Keratinocyte (primary cell): Measurements from ENCODE around the gene SLC39A11. TPM values are rescaled to one million over a fixed set of nuclear protein-coding genes. Genes with fewer than 3 reads are reported as not detected.
A peak's percentile ranks its signal among the peaks of the same experiment; 100 is the strongest.

Experiments used
- DNase-seq: peaks from one replicate; pipeline ENCODE4 v3.0.0-alpha.2; 2011; ENCODE audit warnings: low read depth, missing footprints, low spot score
- FAIRE-seq: peaks from 2 replicates; lab custom pipeline; 2011; peaks lifted over from hg19 to GRCh38; lab: Jason Lieb, UNC
- H2AFZ ChIP-seq: 2 replicates; pipeline ENCODE4 v1.6.0; 2012; ENCODE audit warnings: low read length, control low read depth, inconsistent platforms; ENCODE audit not compliant: control insufficient read depth
- H3K27ac ChIP-seq: 2 replicates; pipeline ENCODE4 v1.5.1; 2011; ENCODE audit warnings: low read length; ENCODE audit not compliant: control insufficient read depth, insufficient read depth
- H3K27me3 ChIP-seq: 3 replicates; pipeline ENCODE4 v1.6.0; 2011; ENCODE audit warnings: low read length; ENCODE audit not compliant: control insufficient read depth, insufficient read depth; ENCODE audit errors: extremely low read depth
- H3K36me3 ChIP-seq, 2 experiments: 2 replicates in 1 of 2; 3 replicates in 1 of 2; pipeline ENCODE4 v1.5.1; 2011; ENCODE audit warnings: low read length in 2 of 2, mild to moderate bottlenecking in 1 of 2; ENCODE audit not compliant: control insufficient read depth in 2 of 2, insufficient read depth in 2 of 2; ENCODE audit errors: extremely low read depth in 1 of 2
- H3K4me1 ChIP-seq: 3 replicates; pipeline ENCODE4 v1.5.1; 2011; ENCODE audit warnings: low read length; ENCODE audit not compliant: control insufficient read depth, insufficient read depth; ENCODE audit errors: extremely low read depth
- H3K4me2 ChIP-seq: 3 replicates; pipeline ENCODE4 v1.6.0; 2011; ENCODE audit warnings: low read depth, low read length; ENCODE audit not compliant: control insufficient read depth, insufficient read depth; ENCODE audit errors: extremely low read depth
- H3K4me3 ChIP-seq, 3 experiments: fragments of 200-600 bp in 1 of 3; sonication (generic) in 1 of 3; 2 replicates in 2 of 3; 3 replicates in 1 of 3; pipeline ENCODE4 v1.5.1; 2011 to 2016; ENCODE audit warnings: low read length in 3 of 3, mild to moderate bottlenecking in 3 of 3, control low read depth in 2 of 3, inconsistent platforms in 1 of 3, low read depth in 1 of 3, mixed read lengths in 1 of 3, mixed run types in 1 of 3, moderate library complexity in 1 of 3; ENCODE audit not compliant: control insufficient read depth in 2 of 3, insufficient read depth in 2 of 3; ENCODE audit errors: extremely low read depth in 1 of 3
- H3K79me2 ChIP-seq: 2 replicates; pipeline ENCODE4 v1.6.0; 2012; ENCODE audit warnings: low read length; ENCODE audit not compliant: control insufficient read depth, insufficient read depth
- H3K9ac ChIP-seq: 3 replicates; pipeline ENCODE4 v1.6.0; 2011; ENCODE audit warnings: low read length; ENCODE audit not compliant: control insufficient read depth, insufficient read depth; ENCODE audit errors: extremely low read depth
- H3K9me1 ChIP-seq: 3 replicates; pipeline ENCODE4 v1.6.0; 2011; ENCODE audit warnings: low read length; ENCODE audit not compliant: control insufficient read depth, insufficient read depth; ENCODE audit errors: extremely low read depth
- H3K9me3 ChIP-seq: 2 replicates; pipeline ENCODE4 v1.5.1; 2012; ENCODE audit warnings: low read depth, low read length; ENCODE audit not compliant: control insufficient read depth
- H4K20me1 ChIP-seq: 3 replicates; pipeline ENCODE4 v1.6.0; 2011; ENCODE audit warnings: low read length; ENCODE audit not compliant: control insufficient read depth, insufficient read depth; ENCODE audit errors: extremely low read depth
- CTCF ChIP-seq, 3 experiments: IDR thresholded peaks in 1 of 3; conservative IDR thresholded peaks in 1 of 3; optimal IDR thresholded peaks in 1 of 3; 2 replicates in 2 of 3; 3 replicates in 1 of 3; pipeline versions ENCODE3 to v1.5.1; 2011; ENCODE audit warnings: low read length in 3 of 3, mild to moderate bottlenecking in 3 of 3, moderate library complexity in 2 of 3, control low read depth in 1 of 3, inconsistent platforms in 1 of 3; ENCODE audit not compliant: insufficient read depth in 2 of 3; ENCODE audit errors: extremely low read depth in 1 of 3
- EZH2 ChIP-seq: IDR thresholded peaks from one replicate; pipeline ENCODE4 v1.6.1; 2012; ENCODE audit warnings: inconsistent platforms, mild to moderate bottlenecking, low read length, moderate library complexity
- dilution Hi-C: fragments of 300-500 bp; cut with MboI; formaldehyde crosslinking; loops from one replicate; pipeline ENCODE4 v1.7.0; 2020; ENCODE audit warnings: low sequenced_read_pairs; ENCODE audit not compliant: extremely low pct_ligation_motif_present
- polyA plus RNA-seq, 5 experiments: library from polyadenylated mRNA; depleted of rRNA in 3 of 5; stranded (reverse) in 3 of 5; stranded (forward) in 1 of 5; unstranded in 1 of 5; fragments of >200 nt; gene quantifications; 1 replicate in 1 of 5; 2 replicates in 3 of 5; 3 replicates in 1 of 5; pipeline versions ENCODE4 v1.2.1 to v1.2.3, GENCODE V29; 2011 to 2012; ENCODE audit warnings: missing spikeins in 2 of 5, low read depth in 1 of 5, low replicate concordance in 1 of 5

SLC39A11 gene
- polyA plus RNA-seq, 1 donor (not counting 4 experiments of a cell fraction or from before 2014, with no cell fraction given) = 11.5 TPM

GRCh38 chr17:72702136-72702735 is 390.3 kb downstream of the SLC39A11 start:
- TF ChIP-seq EZH2 (no peak), CTCF (optimal IDR thresholded peaks at IDR 0.05 in 1 of 3, IDR thresholded peaks at IDR 0.05 in 1 of 3, conservative IDR thresholded peaks at IDR 0.05 in 1 of 3; ENCODE audit: extremely low read depth in 1 of 3, insufficient read depth in 2 of 3, low read length in 3 of 3) (no peak)
- Histone ChIP-seq H3K4me2 (peak overlapping the region; percentile 18), H3K9me1 (no peaks in the 10 kb centered on the region), H3K4me3 (no peak overlapping the region), H3K9me3 (no peaks in the 10 kb centered on the region), H3K9ac (no peak overlapping the region), H3K27me3 (no peaks in the 10 kb centered on the region), H2AFZ (no peak overlapping the region), H3K36me3 (no peaks in the 10 kb centered on the region), H4K20me1 (no peaks in the 10 kb centered on the region), H3K27ac (no peak overlapping the region), H3K4me1 (peaks cover 15% of the 10 kb centered on the region), H3K79me2 (no peaks in the 10 kb centered on the region)
- DNase-seq (no peak), FAIRE-seq (peak; percentile 83)
- dilution Hi-C loops = no loop called here

- Histone ChIP-seq H3K4me2 (no peak overlapping the region), H4K20me1 (no peaks in the 10 kb centered on the region), H3K79me2 (no peaks in the 10 kb centered on the region), H3K9ac (no peak overlapping the region), H2AFZ (no peak overlapping the region), H3K9me3 (no peaks in the 10 kb centered on the region), H3K27me3 (no peaks in the 10 kb centered on the region), H3K4me3 (no peak overlapping the region), H3K9me1 (no peaks in the 10 kb centered on the region), H3K36me3 (no peaks in the 10 kb centered on the region), H3K27ac (no peak overlapping the region), H3K4me1 (peaks cover 15% of the 10 kb centered on the region)
- no peak for TF ChIP-seq CTCF (optimal IDR thresholded peaks at IDR 0.05 in 1 of 3, IDR thresholded peaks at IDR 0.05 in 1 of 3, conservative IDR thresholded peaks at IDR 0.05 in 1 of 3; ENCODE audit: extremely low read depth in 1 of 3, insufficient read depth in 2 of 3, low read length in 3 of 3)
- TF ChIP-seq EZH2 = no peak
- DNase-seq = no peak
- dilution Hi-C loops = no loop called here
- no peak for FAIRE-seq
These were observed 392.3 kb downstream of the SLC39A11 start for GRCh38 chr17:72700226-72700625.
